Activated T-cell treated with anti-CD3 and anti-CD28 coated beads, Interleukin-2, amount 50 U/mL, for 48 hours (primary cell): ENCODE measurements around the gene CRLF1.

ENCODE experiments used
- DNase-seq, 2 experiments: peaks; one replicate each; pipeline ENCODE4 v3.0.0-alpha.2; 2020

CRLF1 gene

DNA sequence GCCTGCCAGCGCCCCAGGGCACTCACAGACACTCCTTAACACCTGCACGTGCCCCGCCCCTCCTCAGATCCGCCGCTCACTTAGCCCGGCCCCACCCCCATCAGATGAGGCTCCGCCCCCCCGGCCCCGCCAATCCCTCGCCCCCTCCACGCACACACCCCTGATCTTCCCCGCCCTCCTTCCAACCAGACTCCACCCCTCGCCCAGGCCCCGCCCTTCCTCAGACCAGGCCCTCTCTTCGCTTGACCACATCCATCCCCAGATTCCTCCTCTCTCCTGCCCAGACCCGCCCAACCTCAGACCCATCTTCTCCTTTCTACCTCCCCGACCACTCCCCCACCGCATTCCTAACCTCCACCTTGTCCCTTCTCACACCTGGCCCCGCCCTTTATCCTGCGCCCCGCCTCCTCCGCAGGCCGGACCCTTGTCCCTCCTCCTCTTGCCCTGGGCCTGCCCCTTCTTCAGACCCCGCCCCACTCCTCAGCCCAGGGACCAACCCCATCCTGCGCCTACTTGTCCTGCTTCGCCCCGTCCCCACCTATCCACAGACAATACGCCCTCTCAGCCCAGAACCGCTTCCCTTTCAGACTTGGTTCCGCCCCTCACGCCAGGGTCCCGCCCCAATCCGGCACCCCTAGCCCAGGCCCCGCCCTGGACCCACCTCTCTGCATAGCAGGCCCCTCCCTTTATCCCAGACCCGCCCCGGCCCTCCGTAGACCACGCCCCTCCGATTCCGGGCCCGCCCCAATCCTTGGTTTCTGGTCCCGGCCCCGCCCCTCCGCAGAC lies 29.8 kb upstream of the CRLF1 start:
- peak; percentile 100 for DNase-seq

DNA sequence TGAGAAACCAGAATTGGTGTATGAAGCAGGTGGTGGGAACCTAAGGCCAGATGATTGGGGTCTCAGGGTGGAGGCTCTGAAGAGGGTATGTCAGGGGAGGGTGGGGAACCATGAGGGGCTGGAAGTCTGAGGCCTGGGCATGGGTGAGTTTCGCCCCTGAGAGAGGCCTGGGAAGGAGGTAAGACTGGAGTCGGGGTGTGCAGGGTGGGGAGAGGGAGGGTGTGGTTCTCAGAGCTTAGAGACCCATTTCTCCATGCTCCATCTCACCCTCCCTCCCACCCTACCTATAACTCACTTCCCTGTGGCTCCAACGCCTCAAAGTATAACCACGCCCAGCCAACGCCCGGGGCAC lies 29.2 kb upstream of the CRLF1 start:
- no peak for DNase-seq

DNA sequence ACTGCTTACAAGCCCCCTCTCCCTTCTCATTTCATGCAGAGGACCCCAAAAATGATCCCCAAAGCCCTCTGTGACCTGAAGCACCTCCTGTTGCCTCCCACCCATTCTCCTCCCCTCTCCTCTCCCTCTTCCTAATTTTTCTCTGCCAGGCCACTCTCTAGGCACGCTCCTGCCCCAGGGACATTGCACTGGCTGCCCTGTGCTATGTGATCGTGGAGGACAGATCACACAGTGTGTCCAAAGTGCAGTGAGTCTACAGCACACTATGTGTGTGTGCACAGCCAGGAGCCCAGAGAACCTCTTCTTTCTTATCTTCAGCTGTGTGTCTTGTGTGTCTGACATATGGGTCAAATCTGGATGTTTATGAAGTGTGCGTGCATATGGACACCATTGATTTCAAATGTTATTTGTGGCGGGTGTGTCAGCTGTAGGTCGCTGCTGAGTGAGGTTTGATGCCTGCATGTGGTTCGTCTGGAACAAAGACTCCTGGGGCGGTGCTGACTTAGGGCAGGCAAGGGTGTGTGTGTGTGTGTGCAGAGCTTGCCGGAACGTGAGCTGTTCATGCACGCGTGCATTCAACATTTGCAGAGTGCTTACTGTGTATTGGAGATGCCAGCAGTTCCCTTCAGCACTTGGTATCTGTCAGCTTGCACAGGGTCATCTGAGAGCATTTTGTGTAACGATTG lies 28.2 kb upstream of the CRLF1 start:
- DNase-seq, result no peak

DNA sequence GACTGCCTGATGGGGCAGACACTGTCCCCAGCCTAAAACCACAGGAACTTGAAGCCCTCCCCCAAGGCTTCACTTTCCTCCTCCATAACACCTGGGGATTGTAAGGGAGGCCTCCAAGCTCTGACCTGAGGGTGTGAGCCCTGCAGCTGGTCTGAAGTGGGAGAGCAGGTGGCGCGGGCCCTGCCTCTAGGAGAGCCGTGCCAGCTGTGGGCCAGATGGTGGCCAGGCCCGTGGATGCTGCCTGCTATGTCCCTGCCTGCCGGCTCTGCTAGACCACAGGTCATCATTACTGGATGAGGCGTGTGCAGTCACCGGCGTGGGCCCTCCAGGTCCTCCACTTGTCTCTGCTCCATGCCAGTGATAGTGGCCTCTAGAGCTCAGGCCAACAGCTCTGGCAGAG lies 26.7 kb upstream of the CRLF1 start:
- no peak for DNase-seq

DNA sequence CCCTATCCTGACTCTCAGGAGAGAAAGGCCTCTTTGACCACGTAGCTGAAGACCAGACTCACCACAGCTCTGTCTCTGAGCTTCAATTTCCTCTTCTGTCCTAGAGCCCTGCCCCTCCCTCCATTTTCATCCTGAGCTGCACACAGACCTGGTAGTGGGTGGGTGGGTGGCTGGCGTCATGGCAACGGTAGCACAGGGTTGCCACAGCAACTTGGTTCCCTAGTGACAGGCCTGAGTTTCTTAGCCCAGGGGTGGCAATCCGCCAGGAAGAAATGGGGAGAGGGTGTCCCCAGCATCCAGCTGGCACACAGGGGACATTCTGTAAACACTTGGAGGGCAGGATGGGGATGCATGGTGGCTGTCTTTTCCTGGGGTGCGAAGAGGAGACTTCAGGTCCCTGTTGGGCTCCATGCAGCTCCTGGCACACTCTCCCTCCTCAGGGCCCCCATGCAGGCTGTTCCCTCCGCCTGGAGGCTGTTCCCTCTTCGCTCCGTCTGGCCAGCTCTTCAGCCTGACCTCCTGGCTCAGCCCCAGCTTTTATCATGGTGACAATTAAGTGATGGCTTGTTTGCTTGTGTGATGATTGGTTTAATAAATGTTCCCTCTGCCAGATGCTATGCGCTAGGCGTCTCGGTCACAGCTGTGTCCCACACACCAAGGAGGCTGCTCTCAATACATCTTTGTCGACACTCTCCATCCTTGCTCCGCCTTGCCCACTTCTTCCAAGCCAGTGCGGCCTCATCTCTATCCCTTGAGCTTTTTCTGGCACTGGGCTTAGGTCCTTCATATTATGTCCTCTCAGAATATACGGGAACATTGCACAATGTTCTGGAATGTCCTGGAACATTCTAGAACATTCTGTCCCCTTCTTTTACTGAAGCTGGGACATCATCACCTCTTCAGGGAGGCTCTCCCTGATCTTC lies 22.8 kb upstream of the CRLF1 start:
- DNase-seq, result no peak

DNA sequence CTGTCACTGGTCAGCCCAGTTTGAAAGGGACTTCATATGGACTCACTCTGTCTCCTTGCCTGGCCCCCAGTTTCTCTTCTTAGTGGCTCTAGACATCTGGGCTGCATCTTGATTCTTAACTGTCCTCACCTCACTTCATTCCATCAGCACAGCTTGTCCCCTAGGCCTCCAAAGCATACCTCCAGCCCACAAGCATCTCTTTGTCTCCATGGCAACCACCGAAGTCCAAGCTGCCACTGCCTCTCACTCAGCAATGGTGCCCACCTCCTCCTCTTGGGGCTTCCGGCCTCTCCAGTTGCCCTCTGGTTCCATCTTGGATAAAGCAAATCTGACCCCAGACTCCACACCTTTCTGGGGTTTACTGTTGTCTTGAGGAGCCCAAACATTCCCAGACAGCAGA lies 20.3 kb upstream of the CRLF1 start:
- DNase-seq, result no peak

DNA sequence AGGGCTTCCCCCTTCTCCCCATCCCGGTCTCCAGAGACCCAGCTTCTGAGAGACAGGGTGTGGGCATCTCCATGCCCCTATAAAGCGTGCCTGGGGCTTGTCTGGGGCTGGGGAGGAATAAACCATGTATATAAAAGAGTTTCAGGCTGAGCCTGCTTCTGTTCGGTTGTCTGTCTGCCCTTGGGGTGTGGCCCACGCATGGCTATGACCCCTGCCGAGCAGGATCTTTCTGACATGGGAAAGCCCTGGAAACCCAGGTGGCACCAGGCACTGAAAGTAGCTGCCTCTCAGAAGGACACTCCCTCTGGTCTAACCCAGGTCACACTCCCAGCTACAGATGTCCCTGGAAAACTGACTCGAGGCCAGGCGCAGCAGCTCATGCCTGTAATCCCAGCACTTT lies 14.3 kb upstream of the CRLF1 start:
- DNase-seq, result no peak

DNA sequence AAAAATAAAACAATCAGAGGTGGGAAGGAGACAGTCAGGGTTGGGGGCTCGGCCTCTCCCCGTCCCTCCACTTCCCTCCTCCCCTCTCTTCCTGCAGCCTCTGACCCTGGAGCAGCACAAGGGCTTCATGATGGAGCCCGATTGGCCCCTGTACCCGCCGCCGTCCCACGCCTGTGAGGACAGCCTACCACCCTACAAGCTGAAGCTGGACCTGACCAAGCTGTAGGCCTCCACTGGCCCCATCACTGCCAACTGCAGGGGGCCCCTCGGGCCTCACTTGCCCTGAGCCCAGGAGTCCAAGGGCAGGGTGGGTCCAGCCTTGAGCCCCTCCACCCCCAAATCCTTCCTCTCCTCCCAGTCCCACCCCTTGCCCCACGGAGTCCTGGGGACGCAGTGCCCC lies 13.7 kb upstream of the CRLF1 start:
- DNase-seq, result no peak

DNA sequence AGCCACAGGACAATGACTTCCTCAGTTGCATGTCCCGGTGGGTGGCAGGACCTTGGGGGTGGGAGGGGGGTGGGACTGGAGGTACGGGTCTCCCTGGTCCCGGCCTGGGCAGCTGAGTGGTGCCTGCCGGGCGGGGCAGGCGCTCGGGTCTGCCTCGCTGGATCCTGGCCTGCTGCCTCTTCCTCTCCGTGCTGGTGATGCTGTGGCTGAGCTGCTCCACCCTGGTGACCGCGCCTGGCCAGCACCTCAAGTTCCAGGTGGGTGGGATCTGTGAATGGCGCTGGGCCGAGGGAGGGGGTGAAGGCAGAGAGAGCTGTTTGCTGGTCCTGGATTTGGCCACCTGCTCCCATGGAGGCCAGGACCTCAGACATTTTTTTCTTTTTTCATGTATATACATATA lies 11.6 kb upstream of the CRLF1 start:
- DNase-seq, result no peak

DNA sequence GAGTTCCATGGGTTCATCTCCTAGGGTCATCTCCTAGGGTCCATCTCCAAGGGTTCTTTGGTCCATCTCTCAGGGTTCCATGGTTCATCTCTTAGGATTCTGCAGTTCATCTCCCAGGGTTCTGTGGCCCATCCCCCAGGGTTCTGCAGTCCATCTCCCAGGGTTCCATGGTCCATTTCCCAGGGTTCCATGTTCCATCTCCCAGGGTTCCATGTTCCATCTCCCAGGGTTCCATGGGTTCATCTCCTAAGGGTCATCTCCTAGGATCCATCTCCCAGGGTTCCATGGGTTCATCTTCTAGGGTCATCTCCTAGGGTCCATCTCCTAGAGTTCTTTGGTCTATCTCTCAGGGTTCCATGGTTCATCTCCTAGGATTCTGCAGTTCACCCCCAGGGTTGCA lies 11.0 kb upstream of the CRLF1 start:
- DNase-seq, result no peak

DNA sequence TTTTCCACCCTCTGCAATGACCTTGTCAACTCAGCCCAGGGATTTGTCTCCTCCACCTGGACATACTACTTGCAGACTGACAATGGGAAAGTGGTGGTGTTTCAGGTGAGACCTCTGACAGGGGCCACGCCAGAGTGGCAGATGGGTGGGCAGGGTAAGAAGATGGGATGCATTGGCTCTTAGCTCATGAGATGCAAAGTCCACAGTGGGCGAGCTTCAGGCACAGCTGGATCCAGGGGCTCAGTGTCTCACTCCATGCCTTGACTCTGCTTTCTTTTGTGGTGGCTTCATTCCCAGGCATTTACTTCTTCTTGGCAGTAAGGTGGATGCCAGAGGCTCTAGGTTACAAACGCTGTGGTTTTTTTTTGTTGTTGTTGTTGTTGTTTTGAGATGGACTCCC lies 9.4 kb upstream of the CRLF1 start:
- DNase-seq, result no peak

DNA sequence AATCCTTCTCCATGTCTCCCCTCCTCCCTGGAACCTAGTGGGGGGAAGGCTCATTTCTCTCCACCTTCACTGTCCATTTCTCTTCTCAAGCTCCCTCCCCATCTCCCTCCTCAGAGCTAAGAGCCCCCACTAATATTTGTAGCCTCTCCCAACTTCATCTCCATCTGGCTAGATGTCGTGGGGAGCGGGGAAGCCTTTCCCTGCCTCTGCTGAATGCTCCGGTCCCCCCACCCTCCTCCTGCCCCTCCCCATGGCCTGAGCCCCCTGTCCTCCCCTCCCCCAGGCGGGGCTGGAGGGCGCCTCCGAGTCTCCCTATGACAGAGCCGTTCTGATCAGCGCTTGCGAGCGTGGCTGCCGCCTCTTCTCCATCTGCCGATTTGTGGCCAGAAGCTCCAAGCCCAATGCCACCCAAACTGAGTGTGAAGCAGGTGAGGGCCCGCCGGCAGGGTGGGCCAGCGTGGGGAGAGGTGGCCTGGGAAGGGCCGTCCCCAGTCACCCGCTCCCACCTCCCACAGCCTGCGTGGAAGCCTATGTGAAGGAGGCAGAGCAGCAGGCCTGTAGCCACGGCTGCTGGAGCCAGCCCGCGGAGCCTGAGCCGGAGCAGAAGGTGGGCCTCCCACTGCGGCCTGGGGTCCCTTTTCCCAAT lies 7.1 kb upstream of the CRLF1 start:
- DNase-seq, result no peak

DNA sequence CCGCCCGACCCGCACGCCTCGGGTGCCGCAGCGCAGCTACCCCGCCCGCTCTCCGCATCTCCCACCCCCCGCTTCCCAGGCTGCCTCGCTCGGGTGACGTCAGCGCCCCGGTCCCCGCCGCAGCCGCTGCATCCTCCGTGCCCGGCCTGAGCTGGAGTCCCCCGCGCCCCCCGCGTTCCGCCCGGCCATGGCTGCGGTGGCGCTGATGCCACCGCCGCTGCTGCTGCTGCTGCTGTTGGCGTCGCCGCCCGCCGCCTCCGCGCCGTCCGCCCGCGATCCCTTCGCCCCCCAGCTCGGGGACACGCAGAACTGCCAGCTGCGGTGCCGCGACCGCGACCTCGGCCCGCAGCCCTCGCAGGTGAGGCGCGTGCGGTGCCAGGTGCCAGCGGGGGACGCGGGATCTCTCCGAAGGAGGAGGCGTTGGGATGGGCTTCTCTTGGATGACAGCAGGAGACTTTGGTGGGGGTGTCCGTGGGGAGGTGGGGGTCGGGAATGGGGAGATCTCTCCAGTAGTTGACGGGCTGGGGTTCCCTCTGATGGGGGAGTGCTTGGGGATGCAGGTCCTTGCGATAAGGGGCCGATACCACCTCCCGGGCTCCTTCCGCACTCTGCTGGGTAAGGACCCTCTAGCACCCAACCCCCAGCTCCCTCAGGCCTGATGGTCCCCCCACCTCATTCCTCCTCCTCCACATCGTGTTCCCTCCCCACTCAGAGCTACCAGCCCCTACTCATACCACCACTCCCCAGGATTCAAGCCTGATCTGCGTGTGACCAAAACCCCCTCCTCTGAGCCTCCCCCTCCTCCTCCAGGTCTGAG lies 6.4 kb upstream of the CRLF1 start, which contains the start of gene TMEM59L:
TSS of gene TMEM59L (plus strand) at position 99 of the 817 bp plus-strand sequence. CDS start at position 188, 89 bp downstream.
- no peak for DNase-seq

DNA sequence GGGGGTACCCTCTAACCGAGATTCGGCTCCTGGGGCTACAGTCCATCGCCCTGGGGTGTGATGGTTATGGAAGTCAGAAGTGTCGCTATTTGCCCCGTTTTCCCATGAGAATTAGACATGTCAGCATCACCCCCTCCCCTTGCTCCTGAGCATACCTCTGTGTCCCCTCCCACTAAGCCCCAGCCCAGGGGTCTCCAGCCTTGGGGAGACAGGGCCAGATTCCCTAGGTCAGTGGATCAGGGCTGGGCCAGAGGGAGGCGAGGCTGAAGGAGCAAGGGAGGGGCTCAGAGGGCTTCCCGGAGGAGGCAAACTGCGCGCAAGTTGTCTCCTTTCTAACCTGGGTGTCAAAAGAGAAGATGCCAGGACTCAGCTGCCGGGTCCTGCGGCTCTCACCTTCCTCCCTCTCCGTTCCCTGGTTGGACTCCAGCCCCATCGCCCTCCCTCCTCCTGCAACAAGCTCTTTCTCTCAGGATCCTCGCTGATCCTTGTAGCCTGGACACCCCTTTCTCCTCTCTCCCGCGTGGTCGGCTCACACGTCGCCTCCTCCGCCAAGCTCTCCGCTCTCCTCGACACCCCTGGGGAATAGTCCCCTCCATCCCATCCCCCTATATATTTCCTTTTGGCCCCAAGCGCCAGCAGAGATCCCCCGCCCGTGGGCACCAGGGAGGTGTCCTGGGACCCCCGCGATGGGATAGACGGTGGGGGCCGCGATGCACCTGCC lies 5.6 kb upstream of the CRLF1 start:
- DNase-seq, result no peak

DNA sequence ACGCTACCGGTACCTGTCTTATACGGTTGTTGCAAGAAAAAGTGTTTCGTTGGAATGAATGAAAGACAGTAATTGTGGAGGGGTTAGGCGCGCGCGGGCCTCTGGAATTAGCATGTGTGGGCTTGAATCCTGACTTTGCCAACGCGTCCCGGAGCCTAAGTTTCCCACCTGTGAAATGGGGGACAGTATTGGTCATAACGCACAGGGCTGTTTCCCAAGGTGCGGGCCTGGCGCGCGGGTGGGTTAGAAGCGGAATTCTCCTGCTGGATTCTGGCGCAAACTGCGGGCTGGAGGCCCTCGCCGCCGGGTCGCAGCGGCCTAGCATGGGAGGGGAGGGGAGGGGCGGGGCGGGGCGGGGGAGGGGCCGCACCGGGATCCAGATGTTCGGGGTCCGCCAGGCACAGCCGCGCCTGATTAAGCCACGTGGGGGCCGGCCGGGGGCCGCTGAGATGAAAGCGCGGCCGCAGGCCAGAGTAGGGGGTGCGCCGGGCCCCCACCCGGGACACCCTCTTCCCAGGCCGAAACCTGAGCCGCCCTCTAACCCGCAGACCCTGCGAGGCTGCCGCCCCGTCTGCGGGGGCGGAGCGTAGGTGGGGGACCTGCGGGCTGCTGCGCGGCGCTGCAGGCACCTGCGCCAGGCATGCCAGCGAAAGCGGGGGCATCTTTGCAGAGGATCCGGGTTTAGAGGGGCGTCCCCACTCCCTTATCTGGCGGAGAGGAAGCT lies 4.9 kb upstream of the CRLF1 start:
- no peak for DNase-seq

DNA sequence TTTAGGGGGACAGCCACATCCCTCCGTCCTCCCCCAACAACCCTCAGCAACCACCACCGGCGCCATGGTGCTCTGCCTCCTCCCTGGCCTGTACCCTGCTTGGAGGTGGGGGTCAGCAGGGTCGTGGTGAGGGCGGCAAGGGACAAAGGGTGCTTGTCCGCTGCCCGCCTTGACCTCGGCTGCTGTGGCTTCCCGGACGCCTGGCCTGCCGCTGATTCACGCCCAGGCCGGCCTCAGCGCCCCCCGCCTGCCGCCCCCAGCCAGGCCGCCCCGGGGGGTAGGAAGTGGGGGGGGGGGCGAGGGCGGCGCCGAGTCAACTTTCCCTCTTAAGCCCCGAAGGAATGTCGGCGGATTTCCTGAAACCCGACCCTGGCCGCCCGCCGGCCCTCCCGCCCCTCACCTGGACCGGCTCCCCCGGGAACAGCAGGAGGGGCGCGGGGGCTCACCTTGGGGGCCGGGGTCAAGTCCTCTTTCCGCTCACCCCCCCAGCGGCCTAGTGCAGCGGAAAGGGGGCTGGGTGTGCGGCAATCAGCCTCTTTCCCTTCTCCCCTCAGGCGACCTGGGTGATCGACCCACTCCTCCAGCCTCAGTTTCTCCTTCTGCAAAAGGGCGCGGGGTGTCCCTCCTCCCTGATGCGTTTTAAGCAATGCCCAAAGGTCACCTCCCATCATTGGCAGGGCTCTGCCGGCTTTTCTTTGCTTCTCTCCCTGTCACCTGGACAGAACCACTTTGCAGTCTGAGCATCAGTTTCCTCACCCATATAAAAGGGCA lies 4.1 kb upstream of the CRLF1 start:
- DNase-seq, result no peak

DNA sequence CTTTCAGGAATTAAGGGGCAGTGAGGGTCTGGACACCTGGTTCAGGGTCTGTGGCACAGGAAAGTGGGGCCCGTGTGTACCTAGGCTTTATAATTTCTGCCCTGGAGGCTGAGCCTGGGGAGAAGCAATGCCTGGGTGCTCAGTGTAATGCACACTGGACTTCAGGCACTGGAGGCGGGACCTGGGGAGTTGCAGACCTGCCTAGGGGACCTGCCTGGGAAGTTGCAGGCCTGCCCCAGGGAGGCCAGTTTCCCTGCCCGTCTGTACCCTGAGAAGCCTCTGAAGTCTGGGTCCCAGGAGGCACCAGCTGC lies 3.6 kb upstream of the CRLF1 start:
- no peak for DNase-seq

DNA sequence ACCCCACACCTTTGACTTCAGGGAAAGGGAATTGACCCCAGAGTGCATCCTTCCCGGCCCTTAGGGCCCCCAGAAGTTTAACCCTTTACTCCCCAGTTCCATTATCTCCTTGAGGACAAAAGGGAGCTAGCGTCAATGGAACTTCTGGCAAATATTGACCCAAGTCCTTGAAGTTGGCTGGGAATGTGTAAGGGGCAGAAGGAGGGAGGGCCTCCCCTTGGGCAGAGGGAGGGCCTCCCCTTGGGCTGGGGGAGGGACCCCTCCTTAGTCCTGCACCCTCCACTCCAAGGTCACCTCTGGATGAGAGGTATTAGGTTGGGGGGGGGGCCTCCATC lies 3.1 kb upstream of the CRLF1 start:
- no peak for DNase-seq

DNA sequence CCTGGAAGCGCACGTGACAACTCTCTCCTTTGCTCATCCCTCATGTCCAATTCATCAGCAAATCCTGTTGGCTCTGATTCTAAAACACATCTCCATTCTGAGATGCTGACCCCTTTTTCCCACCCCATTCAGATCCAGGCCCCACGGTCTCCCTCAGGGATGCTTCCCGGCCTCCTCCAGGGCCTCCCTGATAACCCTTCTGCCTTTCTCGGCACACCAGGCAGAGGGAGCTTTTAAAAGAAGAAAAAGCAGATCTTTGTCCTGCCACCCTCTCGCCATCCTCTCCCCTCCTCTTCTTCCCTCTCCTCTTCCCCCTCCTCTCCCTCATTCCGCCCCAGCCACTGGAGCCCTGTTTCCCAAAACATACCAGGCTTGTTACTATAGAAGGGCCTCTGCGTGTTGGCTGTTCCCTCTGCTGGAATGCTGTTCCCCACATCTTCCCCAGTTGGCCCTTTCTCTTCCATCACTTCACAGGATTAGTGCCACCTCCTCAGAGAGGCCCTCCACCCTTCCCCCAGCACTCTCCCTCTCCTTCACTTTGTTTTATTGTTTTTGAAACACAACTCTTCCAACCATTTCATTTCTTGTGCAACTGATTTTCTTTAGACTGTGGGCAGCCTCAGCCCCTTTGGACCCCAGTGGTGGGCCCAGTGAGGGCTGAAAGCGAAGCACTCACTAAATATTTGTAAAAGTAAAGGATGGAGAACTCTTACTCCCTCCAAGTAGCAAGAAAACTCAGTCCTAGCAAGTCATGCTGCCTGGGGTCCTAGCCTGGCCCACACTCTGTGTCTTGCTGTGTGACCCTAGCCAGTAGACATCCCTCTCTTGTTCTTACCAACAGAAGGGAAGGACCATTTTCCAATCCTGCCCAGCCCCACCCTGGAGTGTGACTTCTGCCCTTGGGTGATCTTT lies 2.5 kb upstream of the CRLF1 start:
- DNase-seq, result no peak
